Epithelial cell of alveolus of lung (primary cell): ENCODE measurements around the gene PER1. TPM values are rescaled to one million over a fixed set of nuclear protein-coding genes. Genes with fewer than 3 reads are reported as not detected.

Source experiments
- total RNA-seq: library from RNA; depleted of rRNA; stranded (reverse); fragments of >200 nt; gene quantifications from 2 replicates; pipeline ENCODE4 v1.2.1, GENCODE V29; 2015

Gene PER1
- 30.0 and 78.6 TPM in 2 replicates for total RNA-seq

GRCh38 chr17:8152112-8152775 lies at the start of gene PER1:
PER1 (minus strand) TSS chr17:8152404; CDS start chr17:8150706, 1,698 bp downstream.

GRCh38 chr17:8189711-8190477 lies 37.7 kb upstream of the PER1 start, which contains the start of gene BORCS6:
BORCS6 (minus strand) TSS chr17:8190180; CDS start chr17:8190140, 40 bp downstream.

GRCh38 chr17:8176197-8176940 lies 24.2 kb upstream of the PER1 start, which contains the start of gene TMEM107:
TMEM107 (minus strand) TSS chr17:8176380; CDS start chr17:8176286, 94 bp downstream.

GRCh38 chr17:8162233-8162996 lies 10.2 kb upstream of the PER1 start, which contains the start of gene VAMP2:
VAMP2 (minus strand) TSS chr17:8162948; CDS start chr17:8162879, 69 bp downstream.

GRCh38 chr17:8123695-8124349 lies 28.4 kb downstream of the PER1 start, which contains the start of gene HES7:
HES7 (minus strand) TSS chr17:8124106; CDS start chr17:8124084, 22 bp downstream.

GRCh38 chr17:8117980-8118768 lies 34.0 kb downstream of the PER1 start, which contains the start of gene ALOXE3:
ALOXE3 (minus strand) TSS chr17:8118514; CDS start chr17:8117990, 524 bp downstream.

Other genes starting within 250 kb of the PER1 start
- gene RNF227, start 236.1 kb downstream of the PER1 start, total RNA-seq: 2.4 and 4.5 TPM in 2 replicates
- 0.78 and 2.2 TPM in 2 replicates for gene KCNAB3, start 222.5 kb downstream of the PER1 start, total RNA-seq
- gene TRAPPC1, start 220.5 kb downstream of the PER1 start, total RNA-seq: 51.3 and 66.3 TPM in 2 replicates
- 14.1 and 15.3 TPM in 2 replicates for gene CNTROB, start 220.2 kb downstream of the PER1 start, total RNA-seq
- gene GUCY2D, start 149.8 kb downstream of the PER1 start, total RNA-seq: under 0.01 TPM in 1 of 2 replicates, not detected in the other
- 0.80 and 0.91 TPM in 2 replicates for gene ALOX15B, start 113.3 kb downstream of the PER1 start, total RNA-seq
- not detected in 2 replicates for gene ALOX12B, start 64.7 kb downstream of the PER1 start, total RNA-seq
- gene ALOXE3, start 33.9 kb downstream of the PER1 start, total RNA-seq: not detected in 2 replicates
- 0.78 and 1.4 TPM in 2 replicates for gene HES7, start 28.3 kb downstream of the PER1 start, total RNA-seq
- 4.0 and 22.9 TPM in 2 replicates for gene VAMP2, start 10.5 kb upstream of the PER1 start, total RNA-seq
- gene TMEM107, start 24.0 kb upstream of the PER1 start, total RNA-seq: 42.5 and 58.7 TPM in 2 replicates
- 11.3 and 12.2 TPM in 2 replicates for gene BORCS6, start 37.8 kb upstream of the PER1 start, total RNA-seq
- gene AURKB, start 58.2 kb upstream of the PER1 start, total RNA-seq: 23.6 and 53.7 TPM in 2 replicates
- gene CTC1, start 95.7 kb upstream of the PER1 start, total RNA-seq: 8.8 and 11.4 TPM in 2 replicates
- 17.1 and 45.5 TPM in 2 replicates for gene PFAS, start 96.9 kb upstream of the PER1 start, total RNA-seq
- gene RANGRF, start 136.3 kb upstream of the PER1 start, total RNA-seq: 18.1 and 19.7 TPM in 2 replicates
- gene SLC25A35, start 143.0 kb upstream of the PER1 start, total RNA-seq: 0.91 and 1.4 TPM in 2 replicates
- 0.48 and 2.3 TPM in 2 replicates for gene ARHGEF15, start 157.8 kb upstream of the PER1 start, total RNA-seq
- gene ODF4, start 187.4 kb upstream of the PER1 start, total RNA-seq: not detected in 2 replicates
- 3,504 and 6,849 TPM in 2 replicates for gene RPL26, start 230.8 kb upstream of the PER1 start, total RNA-seq
- gene RNF222, start 245.4 kb upstream of the PER1 start, total RNA-seq: not detected in 2 replicates